ENCODE results near the gene UPF1. TPM values are rescaled to one million over a fixed set of nuclear protein-coding genes. Genes with fewer than 3 reads are reported as not detected.

The UPF1 gene
- total RNA-seq, 1 donor from 2014 or later, result 71.6 TPM

GRCh38 chr19:18792661-18793060 is 39.1 kb upstream of the UPF1 start:
- Histone ChIP-seq H3K36me3 (ENCODE audit: control insufficient read depth, insufficient read depth, low read length) (no peaks in the 10 kb centered on the region), H3K27me3 (ENCODE audit: control insufficient read depth, insufficient read depth, low read length) (peaks cover 68% of the 10 kb centered on the region), H3K4me3 (ENCODE audit: low read depth, low read length) (no peak overlapping the region)
- no peak for TF ChIP-seq CTCF (IDR thresholded peaks at IDR 0.05; ENCODE audit: insufficient read depth, low read length, poor library complexity, severe bottlenecking)
- DNase-seq (ENCODE audit: low read depth), result no peak

- Histone ChIP-seq H3K27me3 (ENCODE audit: control insufficient read depth, insufficient read depth, low read length) (peaks cover 68% of the 10 kb centered on the region), H3K4me3 (ENCODE audit: low read depth, low read length) (no peak overlapping the region), H3K36me3 (ENCODE audit: control insufficient read depth, insufficient read depth, low read length) (no peaks in the 10 kb centered on the region)
- no peak for DNase-seq (ENCODE audit: low read depth)
- TF ChIP-seq CTCF (IDR thresholded peaks at IDR 0.05; ENCODE audit: insufficient read depth, low read length, poor library complexity, severe bottlenecking), result no peak
Measured at GRCh38 chr19:18793144-18794028, 38.4 kb upstream of the UPF1 start.

- DNase-seq (ENCODE audit: low read depth), result no peak
- Histone ChIP-seq H3K36me3 (ENCODE audit: control insufficient read depth, insufficient read depth, low read length) (no peaks in the 10 kb centered on the region), H3K4me3 (ENCODE audit: low read depth, low read length) (no peak overlapping the region), H3K27me3 (ENCODE audit: control insufficient read depth, insufficient read depth, low read length) (peaks cover 68% of the 10 kb centered on the region)
- no peak for TF ChIP-seq CTCF (IDR thresholded peaks at IDR 0.05; ENCODE audit: insufficient read depth, low read length, poor library complexity, severe bottlenecking)
Measured at GRCh38 chr19:18794029-18794313, 37.8 kb upstream of the UPF1 start.

GRCh38 chr19:18794692-18795091 is 37.1 kb upstream of the UPF1 start:
- Histone ChIP-seq H3K27me3 (ENCODE audit: control insufficient read depth, insufficient read depth, low read length) (peaks cover 63% of the 10 kb centered on the region), H3K4me3 (ENCODE audit: low read depth, low read length) (no peak overlapping the region), H3K36me3 (ENCODE audit: control insufficient read depth, insufficient read depth, low read length) (no peaks in the 10 kb centered on the region)
- DNase-seq (ENCODE audit: low read depth), result no peak
- no peak for TF ChIP-seq CTCF (IDR thresholded peaks at IDR 0.05; ENCODE audit: insufficient read depth, low read length, poor library complexity, severe bottlenecking)

GRCh38 chr19:18795540-18795939 is 36.2 kb upstream of the UPF1 start:
- Histone ChIP-seq H3K4me3 (ENCODE audit: low read depth, low read length) (no peak overlapping the region), H3K36me3 (ENCODE audit: control insufficient read depth, insufficient read depth, low read length) (no peaks in the 10 kb centered on the region), H3K27me3 (ENCODE audit: control insufficient read depth, insufficient read depth, low read length) (peaks cover 59% of the 10 kb centered on the region)
- DNase-seq (ENCODE audit: low read depth), result no peak
- no peak for TF ChIP-seq CTCF (IDR thresholded peaks at IDR 0.05; ENCODE audit: insufficient read depth, low read length, poor library complexity, severe bottlenecking)

- H3K27me3 ChIP-seq (ENCODE audit: control insufficient read depth, insufficient read depth, low read length), result peaks cover 58% of the 10 kb centered on the region
- DNase-seq (ENCODE audit: low read depth), result no peak
- no peaks in the 10 kb centered on the region for H3K36me3 ChIP-seq (ENCODE audit: control insufficient read depth, insufficient read depth, low read length)
- H3K4me3 ChIP-seq (ENCODE audit: low read depth, low read length), result no peak overlapping the region
- TF ChIP-seq CTCF (IDR thresholded peaks at IDR 0.05; ENCODE audit: insufficient read depth, low read length, poor library complexity, severe bottlenecking), result no peak
Measured at GRCh38 chr19:18796239-18796638, 35.5 kb upstream of the UPF1 start.
